NCI-H146 treated with DMSO at 0.1 percent for 48 hours (cell line): ENCODE measurements around the gene ZNF446.

Experiments
- DNase-seq: peaks from one replicate; lab custom pipeline; 2025; ENCODE audit not compliant: unreplicated experiment; lab: John Stamatoyannopoulos, UW

Gene ZNF446

DNA sequence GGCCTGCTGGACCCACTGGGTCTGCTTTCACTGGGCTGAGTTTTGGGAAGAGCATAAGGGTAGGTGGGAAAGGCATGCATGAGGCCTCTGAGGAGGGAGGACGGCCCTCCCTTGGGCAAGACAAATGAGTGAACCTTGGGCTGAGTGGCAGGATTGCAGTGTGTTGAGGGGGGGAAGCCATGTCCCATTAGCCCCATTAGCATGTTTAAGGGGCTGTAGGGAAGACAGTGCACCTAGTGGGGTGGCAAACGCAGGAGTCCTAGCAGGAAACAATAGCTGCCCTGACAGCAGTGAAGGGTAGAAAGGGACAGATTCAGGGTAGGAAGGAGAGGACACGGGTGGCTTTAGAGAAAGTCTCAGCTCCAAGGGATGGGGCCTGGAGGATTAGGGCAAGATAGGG, 46.6 kb downstream of the ZNF446 start:
- no peak for DNase-seq

DNA sequence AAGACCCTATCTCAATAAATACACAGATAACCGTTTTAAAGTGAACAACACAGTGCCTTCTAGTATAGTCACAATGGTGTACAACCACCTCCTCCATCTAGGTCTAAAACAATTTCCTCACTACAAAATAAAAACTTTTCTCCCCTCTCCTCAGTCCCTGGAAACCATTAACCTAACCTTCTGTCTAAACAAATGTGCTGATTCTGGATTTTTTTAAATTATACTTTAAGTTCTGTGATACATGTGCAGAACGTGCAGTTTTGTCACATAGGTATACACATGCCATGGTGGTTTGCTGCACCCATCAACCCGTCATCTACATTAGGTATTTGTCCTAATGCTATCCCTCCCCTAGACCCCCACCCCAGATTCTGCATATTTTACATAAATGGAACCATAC, 53.3 kb downstream of the ZNF446 start:
- DNase-seq, result no peak
